Retinal pigment epithelial cell (primary cell): ENCODE results near the gene ECE2.
"Not testable (repeated sequence)": the region's sequence is repeated elsewhere in the genome, so short reads cannot be mapped to it uniquely, and the experiment has no call there.

ENCODE experiments used
- DNase-seq: peaks from one replicate; pipeline ENCODE4 v3.0.0-alpha.2; 2010; ENCODE audit warnings: low read depth
- H3K4me3 ChIP-seq: 2 replicates; pipeline ENCODE4 v1.5.1; 2011; ENCODE audit warnings: mild to moderate bottlenecking, low read length, control low read depth, moderate library complexity
- TF ChIP-seq, protein P1 (sequence below): conservative IDR thresholded peaks from 2 replicates; pipeline ENCODE4 v1.5.1; 2011; ENCODE audit warnings: low read depth, low read length, control low read depth, inconsistent platforms

ECE2 gene

GRCh38 chr3:184337981-184338380 lies 62.2 kb downstream of the ECE2 start:
- DNase-seq, result no peak
- H3K4me3 ChIP-seq, result no peak overlapping the region
- TF ChIP-seq, protein P1, sequence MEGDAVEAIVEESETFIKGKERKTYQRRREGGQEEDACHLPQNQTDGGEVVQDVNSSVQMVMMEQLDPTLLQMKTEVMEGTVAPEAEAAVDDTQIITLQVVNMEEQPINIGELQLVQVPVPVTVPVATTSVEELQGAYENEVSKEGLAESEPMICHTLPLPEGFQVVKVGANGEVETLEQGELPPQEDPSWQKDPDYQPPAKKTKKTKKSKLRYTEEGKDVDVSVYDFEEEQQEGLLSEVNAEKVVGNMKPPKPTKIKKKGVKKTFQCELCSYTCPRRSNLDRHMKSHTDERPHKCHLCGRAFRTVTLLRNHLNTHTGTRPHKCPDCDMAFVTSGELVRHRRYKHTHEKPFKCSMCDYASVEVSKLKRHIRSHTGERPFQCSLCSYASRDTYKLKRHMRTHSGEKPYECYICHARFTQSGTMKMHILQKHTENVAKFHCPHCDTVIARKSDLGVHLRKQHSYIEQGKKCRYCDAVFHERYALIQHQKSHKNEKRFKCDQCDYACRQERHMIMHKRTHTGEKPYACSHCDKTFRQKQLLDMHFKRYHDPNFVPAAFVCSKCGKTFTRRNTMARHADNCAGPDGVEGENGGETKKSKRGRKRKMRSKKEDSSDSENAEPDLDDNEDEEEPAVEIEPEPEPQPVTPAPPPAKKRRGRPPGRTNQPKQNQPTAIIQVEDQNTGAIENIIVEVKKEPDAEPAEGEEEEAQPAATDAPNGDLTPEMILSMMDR, result no peak

DNA sequence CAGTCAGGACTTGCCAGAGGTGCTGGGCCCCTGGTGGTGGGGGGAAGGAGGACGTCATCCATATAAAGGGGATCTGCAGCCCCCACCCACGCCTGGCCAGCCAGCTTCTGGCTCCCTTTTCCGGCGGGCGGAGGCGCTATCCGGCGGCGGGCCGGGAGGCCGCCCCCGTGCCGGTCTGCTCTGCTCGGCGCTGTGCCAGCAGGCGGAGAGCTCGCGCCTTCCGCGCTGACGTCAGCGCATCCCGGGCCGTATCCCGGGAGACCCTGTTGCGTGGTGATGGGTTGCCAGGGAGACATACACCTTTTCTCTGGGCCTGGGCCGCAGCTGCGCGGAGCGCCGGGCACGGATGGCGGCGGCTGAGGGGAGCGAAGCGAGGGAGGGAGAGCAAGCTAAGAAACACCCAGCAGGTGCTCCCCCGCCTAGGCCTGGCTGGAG lies 62.7 kb downstream of the ECE2 start:
- DNase-seq, result peak; percentile 72
- H3K4me3 ChIP-seq, result peak overlapping the region; percentile 42
- TF ChIP-seq, protein P1, result peak; percentile 17

DNA sequence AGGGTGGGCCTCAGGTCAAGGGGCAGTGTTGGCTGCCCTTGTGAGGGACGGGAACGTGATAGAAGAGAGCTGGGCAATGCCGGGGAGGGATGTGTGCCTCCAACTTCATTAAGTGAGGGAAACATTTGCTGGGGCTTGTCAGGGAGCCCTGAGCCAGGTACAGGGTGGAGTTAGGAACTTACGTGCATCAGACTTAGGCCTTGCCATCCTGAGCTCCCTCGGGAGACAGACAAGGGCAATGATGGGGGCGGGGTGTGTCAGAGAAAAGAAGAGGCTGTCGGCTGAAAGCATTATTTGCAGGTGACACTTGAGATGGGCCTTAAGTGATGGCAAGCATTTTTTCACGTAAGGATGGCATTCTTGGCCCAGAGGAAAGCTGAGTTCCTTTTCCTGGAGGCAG lies 63.2 kb downstream of the ECE2 start:
- peak overlapping the region; percentile 42 for H3K4me3 ChIP-seq
- TF ChIP-seq, protein P1, result no peak
- no peak for DNase-seq

DNA sequence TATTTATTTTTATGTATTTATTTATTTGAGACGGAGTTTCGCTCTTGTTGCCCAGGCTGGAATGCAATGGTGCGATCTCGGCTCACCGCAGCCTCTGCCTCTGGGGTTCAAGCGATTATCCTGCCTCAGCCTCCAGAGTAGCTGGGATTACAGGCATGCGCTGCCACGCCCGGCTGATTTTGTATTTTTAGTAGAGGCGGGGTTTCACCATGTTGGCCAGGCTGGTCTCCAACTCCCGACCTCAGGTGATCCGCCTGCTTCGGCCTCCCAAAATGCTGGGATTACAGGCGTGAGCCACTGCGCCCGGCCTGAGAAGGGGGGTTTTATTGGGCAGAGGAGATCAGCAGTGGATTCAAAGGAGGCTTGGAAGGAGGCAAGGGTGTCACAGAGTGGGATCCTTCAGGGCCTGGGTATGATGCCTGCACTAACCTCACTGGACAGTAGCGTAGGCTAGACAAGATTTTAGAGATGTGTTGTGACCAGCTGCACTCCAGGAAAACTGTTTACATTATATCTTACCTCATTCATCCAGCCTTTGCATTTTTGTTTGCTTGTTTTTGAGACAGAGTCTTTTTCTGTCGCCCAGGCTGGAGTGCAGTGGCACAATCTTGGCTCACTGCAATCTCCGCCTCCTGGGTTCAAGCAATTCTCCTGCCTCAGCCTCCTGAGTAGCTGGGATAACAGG lies 63.8 kb downstream of the ECE2 start:
- H3K4me3 ChIP-seq, DNase-seq: not testable (repeated sequence)

DNA sequence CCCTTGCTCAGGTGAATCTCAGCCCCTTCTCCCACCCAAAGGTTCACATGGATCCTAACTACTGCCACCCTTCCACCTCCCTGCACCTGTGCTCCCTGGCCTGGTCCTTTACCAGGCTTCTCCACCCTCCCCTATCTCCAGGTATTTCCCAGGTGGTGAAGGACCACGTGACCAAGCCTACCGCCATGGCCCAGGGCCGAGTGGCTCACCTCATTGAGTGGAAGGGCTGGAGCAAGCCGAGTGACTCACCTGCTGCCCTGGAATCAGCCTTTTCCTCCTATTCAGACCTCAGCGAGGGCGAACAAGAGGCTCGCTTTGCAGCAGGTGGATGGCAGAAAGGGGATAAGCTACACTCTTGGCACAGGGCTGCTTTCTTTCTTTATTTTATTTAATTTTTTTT lies 66.1 kb downstream of the ECE2 start:
- TF ChIP-seq, protein P1, result no peak
- no peak overlapping the region for H3K4me3 ChIP-seq
- no peak for DNase-seq
